ENCODE data around the gene XDH.

The XDH gene

DNA sequence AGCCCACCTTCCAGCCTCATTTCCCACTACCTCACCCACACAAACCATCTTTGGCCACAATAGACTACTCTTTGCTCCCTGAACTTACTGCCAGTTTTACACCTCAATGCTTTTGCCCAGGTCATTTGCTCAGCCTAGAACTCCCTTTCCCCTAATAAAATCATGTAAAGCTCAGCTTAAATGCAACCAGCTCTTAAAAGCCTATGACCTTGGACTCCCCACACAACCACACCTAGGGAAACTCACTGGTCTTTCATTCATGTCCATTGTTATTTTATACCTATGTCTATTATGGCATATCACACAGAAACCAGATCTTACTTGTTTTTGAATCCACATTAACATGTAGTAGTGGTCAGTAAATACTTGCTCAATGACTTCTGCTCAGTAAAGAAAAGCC is 14.5 kb upstream of the XDH start:
- Histone ChIP-seq H3K27ac (replicated peaks) (no peak overlapping the region), H3K4me3 (replicated peaks; ENCODE audit: insufficient read depth, low read length) (no peak overlapping the region), H3K27me3 (ENCODE audit: insufficient read depth, poor library complexity, severe bottlenecking) (no peaks in the 10 kb centered on the region)
- no peak for TF ChIP-seq POLR2AphosphoS5 (IDR thresholded peaks at IDR 0.05; ENCODE audit: low read depth)
- no peak for DNase-seq (ENCODE audit: low read depth in 1 of 2, low spot score in 1 of 2)

DNA sequence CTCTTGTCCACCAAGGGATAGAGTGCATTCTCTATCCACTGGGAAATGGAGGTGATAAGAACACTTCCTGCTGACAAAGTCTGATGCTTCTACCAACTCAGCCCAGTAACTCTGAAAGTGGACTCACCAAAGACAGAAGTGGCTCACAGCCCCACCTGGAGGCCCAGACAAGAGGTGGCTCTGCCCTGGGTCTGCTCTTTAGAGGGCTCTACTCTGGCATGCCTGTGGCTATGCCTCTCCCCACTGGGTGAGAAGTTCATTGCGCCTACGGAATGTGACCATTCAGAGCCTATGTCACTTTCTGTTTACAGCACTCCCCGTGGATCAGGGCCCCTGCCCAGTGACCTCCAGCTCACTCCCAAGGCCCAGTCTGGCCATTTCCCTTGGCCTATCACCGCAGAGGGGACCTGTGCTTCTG is 13.5 kb upstream of the XDH start:
- no peaks in the 10 kb centered on the region for H3K27me3 ChIP-seq (ENCODE audit: insufficient read depth, poor library complexity, severe bottlenecking)
- DNase-seq (ENCODE audit: low read depth in 1 of 2, low spot score in 1 of 2) = no peak
- no peak overlapping the region for H3K4me3 ChIP-seq (replicated peaks; ENCODE audit: insufficient read depth, low read length)
- no peak overlapping the region for H3K27ac ChIP-seq (replicated peaks)
- TF ChIP-seq SPI1 (IDR thresholded peaks at IDR 0.05; ENCODE audit: borderline replicate concordance, low read depth) = no peak
- no peak for TF ChIP-seq CTCF (IDR thresholded peaks at IDR 0.05; ENCODE audit: insufficient read depth, low read length)
- TF ChIP-seq GABPA (IDR thresholded peaks at IDR 0.05; ENCODE audit: low read depth) = no peak
- no peak for TF ChIP-seq REST (IDR thresholded peaks at IDR 0.05; ENCODE audit: insufficient replicate concordance, low read depth)
- TF ChIP-seq POLR2AphosphoS5 (IDR thresholded peaks at IDR 0.05; ENCODE audit: low read depth) = no peak

GRCh38 chr2:31426096-31426495 is 11.6 kb upstream of the XDH start:
- Histone ChIP-seq H3K27ac (replicated peaks) (no peak overlapping the region), H3K4me3 (replicated peaks; ENCODE audit: insufficient read depth, low read length) (no peak overlapping the region), H3K27me3 (ENCODE audit: insufficient read depth, poor library complexity, severe bottlenecking) (no peaks in the 10 kb centered on the region)
- TF ChIP-seq SPI1 (IDR thresholded peaks at IDR 0.05; ENCODE audit: borderline replicate concordance, low read depth) (no peak), CTCF (IDR thresholded peaks at IDR 0.05; ENCODE audit: insufficient read depth, low read length) (no peak), GABPA (IDR thresholded peaks at IDR 0.05; ENCODE audit: low read depth) (no peak), POLR2AphosphoS5 (IDR thresholded peaks at IDR 0.05; ENCODE audit: low read depth) (no peak), REST (IDR thresholded peaks at IDR 0.05; ENCODE audit: insufficient replicate concordance, low read depth) (no peak)
- DNase-seq (ENCODE audit: low read depth in 1 of 2, low spot score in 1 of 2) = no peak

- TF ChIP-seq SPI1 (IDR thresholded peaks at IDR 0.05; ENCODE audit: borderline replicate concordance, low read depth) (no peak), POLR2AphosphoS5 (IDR thresholded peaks at IDR 0.05; ENCODE audit: low read depth) (no peak), REST (IDR thresholded peaks at IDR 0.05; ENCODE audit: insufficient replicate concordance, low read depth) (no peak), CTCF (IDR thresholded peaks at IDR 0.05; ENCODE audit: insufficient read depth, low read length) (no peak), GABPA (IDR thresholded peaks at IDR 0.05; ENCODE audit: low read depth) (no peak)
- no peak overlapping the region for H3K4me3 ChIP-seq (replicated peaks; ENCODE audit: insufficient read depth, low read length)
- DNase-seq (ENCODE audit: low read depth in 1 of 2, low spot score in 1 of 2) = no peak
- no peaks in the 10 kb centered on the region for H3K27me3 ChIP-seq (ENCODE audit: insufficient read depth, poor library complexity, severe bottlenecking)
- H3K27ac ChIP-seq (replicated peaks) = no peak overlapping the region
Observed at GRCh38 chr2:31421634-31422033, 7.1 kb upstream of the XDH start.

Data from HL-60 (cell line).